Activated CD4-positive, alpha-beta T cell treated with anti-CD3 and anti-CD28 coated beads, Interleukin-2, amount 10 ng/mL, durations not matched to agents 24 days and 14 days (primary cell): ENCODE data around the gene MCUB. TPM values are rescaled to one million over a fixed set of nuclear protein-coding genes. Genes with fewer than 3 reads are reported as not detected.

Experiments used
- DNase-seq: peaks from one replicate; pipeline ENCODE4 v3.0.0; 2022
- H3K27ac Mint-ChIP-seq: one replicate; pipeline ENCODE4 v1.8.0; 2022; ENCODE audit warnings: mild to moderate bottlenecking, mixed read lengths
- H3K27me3 Mint-ChIP-seq: one replicate; pipeline ENCODE4 v1.8.0; 2022; ENCODE audit warnings: mixed read lengths
- H3K36me3 Mint-ChIP-seq: one replicate; pipeline ENCODE4 v1.8.0; 2022; ENCODE audit warnings: low read depth, mild to moderate bottlenecking, mixed read lengths
- H3K4me1 Mint-ChIP-seq: one replicate; pipeline ENCODE4 v1.8.0; 2021; ENCODE audit warnings: mixed read lengths
- H3K4me3 Mint-ChIP-seq: one replicate; pipeline ENCODE4 v1.8.0; 2022; ENCODE audit warnings: mild to moderate bottlenecking, moderate library complexity, mixed read lengths
- H3K9me3 Mint-ChIP-seq: one replicate; pipeline ENCODE4 v1.8.0; 2021; ENCODE audit warnings: mixed read lengths
- intact Hi-C: fragments of 100-400 bp; cut with micrococcal nuclease; formaldehyde crosslinking; loops from one replicate; pipeline ENCODE4 v1.15.1; 2023
- total RNA-seq: library from RNA; stranded (reverse); gene quantifications from 2 replicates; pipeline ENCODE4 v1.2.3, GENCODE V29; 2022

MCUB gene
- total RNA-seq, 1 donor from 2014 or later, result 46.4 TPM

DNA sequence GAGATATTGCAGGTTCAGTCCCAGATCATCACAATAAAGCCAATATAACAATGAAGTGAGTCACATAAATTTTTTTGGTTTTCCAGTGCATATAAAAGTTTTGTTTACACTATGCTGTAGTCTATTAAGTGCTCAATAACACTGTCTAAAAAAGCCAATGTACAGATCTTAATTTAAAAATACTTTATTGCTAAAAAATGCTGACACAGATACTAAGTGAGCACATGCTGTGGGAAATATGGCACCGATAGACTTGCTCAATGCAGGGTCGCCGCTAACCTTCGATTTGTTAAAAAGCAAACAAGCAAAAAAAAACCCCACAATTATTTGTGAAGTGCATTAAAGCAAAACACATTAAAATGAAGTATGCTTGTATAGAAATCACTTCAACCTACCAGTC, 159.6 kb downstream of the MCUB start:
- no peak overlapping the region for H3K27ac Mint-ChIP-seq
- intact Hi-C loops, result no loop called here
- H3K9me3 Mint-ChIP-seq, result no peaks in the 10 kb centered on the region
- DNase-seq, result no peak
- H3K36me3 Mint-ChIP-seq, result peaks cover 10% of the 10 kb centered on the region
- no peak overlapping the region for H3K4me3 Mint-ChIP-seq
- no peaks in the 10 kb centered on the region for H3K27me3 Mint-ChIP-seq
- peaks cover 2% of the 10 kb centered on the region for H3K4me1 Mint-ChIP-seq

GRCh38 chr4:109721033-109721432, 161.0 kb downstream of the MCUB start:
- Mint-ChIP-seq H3K27ac (no peak overlapping the region), H3K27me3 (no peaks in the 10 kb centered on the region), H3K4me1 (peaks cover 2% of the 10 kb centered on the region), H3K36me3 (peaks cover 13% of the 10 kb centered on the region), H3K4me3 (no peak overlapping the region), H3K9me3 (no peaks in the 10 kb centered on the region)
- intact Hi-C loops, result no loop called here
- DNase-seq, result no peak

DNA sequence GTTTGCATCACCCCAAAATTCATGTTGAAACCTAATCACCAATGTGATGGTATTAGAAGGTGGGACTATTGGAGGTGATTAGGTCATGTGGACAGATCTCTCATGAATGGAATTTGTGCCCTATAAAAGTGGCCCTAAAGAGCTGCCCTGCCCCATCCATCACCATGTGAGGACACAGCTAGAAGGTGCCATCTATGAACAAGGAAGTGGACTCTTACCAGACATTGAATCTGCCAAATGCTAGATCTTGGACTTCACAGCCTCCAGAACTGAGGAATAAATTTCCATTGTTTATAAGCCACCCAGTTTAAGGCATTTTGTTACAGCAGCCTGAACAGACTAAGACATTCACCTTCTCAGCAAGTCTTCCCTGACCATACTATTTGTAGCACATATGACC, 162.3 kb downstream of the MCUB start:
- intact Hi-C loops, result no loop called here
- Mint-ChIP-seq H3K9me3 (no peaks in the 10 kb centered on the region), H3K4me1 (peaks cover 2% of the 10 kb centered on the region), H3K4me3 (no peak overlapping the region), H3K27me3 (no peaks in the 10 kb centered on the region), H3K27ac (no peak overlapping the region), H3K36me3 (peaks cover 10% of the 10 kb centered on the region)
- DNase-seq, result no peak

DNA sequence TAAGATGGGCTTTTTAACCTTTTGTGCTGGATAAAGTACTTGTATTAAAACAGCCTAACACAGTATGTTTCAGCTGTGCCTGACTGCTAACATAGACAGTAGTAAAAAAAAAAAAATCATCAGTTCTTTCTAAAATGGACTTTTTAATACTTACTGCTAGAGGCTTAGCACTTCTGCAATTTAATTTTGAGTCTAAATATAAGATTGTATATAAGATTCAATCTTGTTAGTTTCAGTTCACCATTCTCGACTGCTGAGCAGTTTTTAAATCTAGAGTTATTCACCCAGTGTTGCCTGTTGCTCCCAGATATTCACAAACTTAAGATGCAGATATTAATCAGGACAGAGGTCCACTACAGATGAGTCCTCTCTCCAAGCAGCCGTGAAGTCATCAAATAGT, 163.1 kb downstream of the MCUB start:
- no peak for DNase-seq
- no peak overlapping the region for H3K4me3 Mint-ChIP-seq
- H3K27ac Mint-ChIP-seq, result no peak overlapping the region
- peaks cover 10% of the 10 kb centered on the region for H3K36me3 Mint-ChIP-seq
- H3K4me1 Mint-ChIP-seq, result peaks cover 5% of the 10 kb centered on the region
- intact Hi-C loops, result no loop called here
- no peaks in the 10 kb centered on the region for H3K9me3 Mint-ChIP-seq
- no peaks in the 10 kb centered on the region for H3K27me3 Mint-ChIP-seq

DNA sequence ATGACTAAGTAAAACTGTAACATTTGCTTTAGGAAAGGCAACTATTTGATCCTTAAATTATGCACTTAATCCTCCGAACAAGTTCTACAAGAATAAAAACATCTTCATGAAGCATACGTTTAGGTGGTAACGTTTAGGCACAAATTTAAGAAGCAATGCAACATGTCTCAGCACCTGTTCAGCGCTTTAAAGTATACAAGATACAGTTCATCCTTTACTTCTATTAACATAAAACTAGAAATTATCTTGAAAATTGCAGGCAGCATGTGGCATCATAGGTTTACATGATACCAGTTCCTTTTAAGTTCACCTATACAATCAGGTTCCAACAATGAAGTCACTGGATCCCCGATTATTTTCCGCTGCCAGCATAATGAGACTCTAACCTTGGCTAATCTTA, 168.3 kb downstream of the MCUB start:
- no peak for DNase-seq
- no peak overlapping the region for H3K27ac Mint-ChIP-seq
- no peaks in the 10 kb centered on the region for H3K9me3 Mint-ChIP-seq
- H3K27me3 Mint-ChIP-seq, result peaks cover 4% of the 10 kb centered on the region
- intact Hi-C loops, result loop anchor here (2.0 kb wide), 1 partner anchor 168 kb away; the partner anchor contains the start of gene MCUB
- H3K4me1 Mint-ChIP-seq, result peaks cover 16% of the 10 kb centered on the region
- H3K36me3 Mint-ChIP-seq, result peaks cover 11% of the 10 kb centered on the region
- peak overlapping the region; percentile 91 for H3K4me3 Mint-ChIP-seq

DNA sequence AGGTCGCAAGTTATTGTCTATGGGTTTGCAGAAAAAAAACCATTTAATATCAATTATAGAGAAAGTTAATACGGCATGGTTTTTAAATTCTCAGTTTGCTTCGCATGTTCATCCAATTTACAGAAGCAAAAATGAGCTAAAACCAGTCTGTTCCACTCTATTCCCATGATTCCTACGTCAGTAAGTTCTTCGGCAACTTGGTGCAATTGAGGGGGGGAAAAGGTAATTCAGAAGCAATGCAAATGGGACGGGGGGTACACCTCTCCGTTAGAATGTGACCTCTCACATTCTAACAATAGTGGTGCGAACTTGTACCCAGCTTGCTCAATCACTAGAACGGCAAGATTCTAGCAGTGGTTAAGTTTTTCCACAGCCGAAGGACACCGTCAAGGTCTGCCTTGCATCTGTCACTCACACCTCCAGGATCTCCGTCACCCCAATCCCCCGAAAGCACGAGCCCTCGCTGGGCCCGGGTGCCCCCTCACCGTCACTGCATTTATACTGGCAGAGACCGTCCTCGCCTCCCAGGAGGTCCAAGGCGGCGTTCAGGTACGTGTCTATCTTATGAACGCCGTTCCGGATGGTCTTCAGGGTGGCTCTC, 169.2 kb downstream of the MCUB start:
- H3K27ac Mint-ChIP-seq, result peak overlapping the region; percentile 47
- intact Hi-C loops, result loop anchor here (1.0 to 2.0 kb wide), 2 partner anchors 26 to 168 kb away; partner anchors contain the start of genes CASP6 and MCUB
- H3K4me3 Mint-ChIP-seq, result peak overlapping the region; percentile 91
- no peak for DNase-seq
- H3K4me1 Mint-ChIP-seq, result peaks cover 16% of the 10 kb centered on the region
- peaks cover 6% of the 10 kb centered on the region for H3K27me3 Mint-ChIP-seq
- H3K9me3 Mint-ChIP-seq, result no peaks in the 10 kb centered on the region
- peaks cover 11% of the 10 kb centered on the region for H3K36me3 Mint-ChIP-seq

DNA sequence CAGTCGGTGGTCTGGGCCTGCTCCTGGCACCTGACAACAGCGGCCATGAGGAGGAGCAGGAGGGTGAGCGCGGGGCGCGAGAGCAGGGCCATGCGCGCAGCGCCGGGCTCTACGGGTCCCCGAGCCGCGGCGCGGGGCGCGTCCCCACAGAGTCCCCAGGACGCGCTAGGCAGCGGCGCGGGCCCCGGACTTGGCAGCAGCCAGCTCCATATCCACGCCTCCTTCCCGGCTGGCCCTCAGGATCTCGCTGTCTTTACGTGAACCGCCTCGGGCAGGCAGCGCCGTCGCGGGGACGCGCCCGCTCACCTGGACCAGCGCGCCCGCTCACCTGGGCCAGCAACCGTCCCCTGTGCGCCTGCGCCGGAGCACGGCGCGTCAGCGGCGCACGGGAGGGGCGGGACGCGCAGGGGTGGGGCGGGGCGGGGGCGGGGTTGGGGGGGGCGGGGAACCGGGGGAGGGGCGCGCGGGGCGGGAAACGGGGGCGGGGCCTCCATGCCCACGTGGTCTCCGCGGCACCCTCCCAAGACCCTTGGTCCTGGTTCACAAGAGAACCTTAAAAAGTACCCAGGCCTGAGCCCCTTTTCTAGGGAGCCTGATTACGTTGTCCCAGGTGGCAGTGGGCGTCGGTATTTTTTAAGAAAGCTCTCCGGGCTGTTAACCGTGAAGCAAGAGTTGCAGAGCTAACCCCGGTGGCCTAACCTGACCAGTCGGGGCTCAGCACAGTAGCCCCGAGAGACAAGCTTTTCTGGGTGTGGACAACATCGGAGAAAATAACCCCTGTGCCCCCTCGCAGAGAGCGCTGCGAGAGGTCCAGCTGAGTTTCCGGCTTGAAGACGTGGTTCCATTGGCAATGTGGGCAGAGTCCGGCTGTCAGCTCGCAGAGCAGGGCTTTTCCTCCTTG, 169.9 kb downstream of the MCUB start, which contains the start of gene PLA2G12A:
PLA2G12A (minus strand) TSS at position 353 of the 901 bp plus-strand sequence; CDS start at position 92, 261 bp downstream.
- Mint-ChIP-seq H3K9me3 (no peaks in the 10 kb centered on the region), H3K36me3 (peaks cover 11% of the 10 kb centered on the region), H3K27me3 (peaks cover 6% of the 10 kb centered on the region), H3K4me3 (peak within 1 kb of the TSS; percentile 91), H3K4me1 (peaks cover 16% of the 10 kb centered on the region), H3K27ac (peak within 1 kb of the TSS; percentile 78)
- intact Hi-C loops, result loop anchor here (1.0 to 5.0 kb wide), 4 partner anchors 27 to 1743 kb away; partner anchors contain the start of genes CASP6, GAR1, HADH and MCUB
- peak; percentile 92 for DNase-seq

DNA sequence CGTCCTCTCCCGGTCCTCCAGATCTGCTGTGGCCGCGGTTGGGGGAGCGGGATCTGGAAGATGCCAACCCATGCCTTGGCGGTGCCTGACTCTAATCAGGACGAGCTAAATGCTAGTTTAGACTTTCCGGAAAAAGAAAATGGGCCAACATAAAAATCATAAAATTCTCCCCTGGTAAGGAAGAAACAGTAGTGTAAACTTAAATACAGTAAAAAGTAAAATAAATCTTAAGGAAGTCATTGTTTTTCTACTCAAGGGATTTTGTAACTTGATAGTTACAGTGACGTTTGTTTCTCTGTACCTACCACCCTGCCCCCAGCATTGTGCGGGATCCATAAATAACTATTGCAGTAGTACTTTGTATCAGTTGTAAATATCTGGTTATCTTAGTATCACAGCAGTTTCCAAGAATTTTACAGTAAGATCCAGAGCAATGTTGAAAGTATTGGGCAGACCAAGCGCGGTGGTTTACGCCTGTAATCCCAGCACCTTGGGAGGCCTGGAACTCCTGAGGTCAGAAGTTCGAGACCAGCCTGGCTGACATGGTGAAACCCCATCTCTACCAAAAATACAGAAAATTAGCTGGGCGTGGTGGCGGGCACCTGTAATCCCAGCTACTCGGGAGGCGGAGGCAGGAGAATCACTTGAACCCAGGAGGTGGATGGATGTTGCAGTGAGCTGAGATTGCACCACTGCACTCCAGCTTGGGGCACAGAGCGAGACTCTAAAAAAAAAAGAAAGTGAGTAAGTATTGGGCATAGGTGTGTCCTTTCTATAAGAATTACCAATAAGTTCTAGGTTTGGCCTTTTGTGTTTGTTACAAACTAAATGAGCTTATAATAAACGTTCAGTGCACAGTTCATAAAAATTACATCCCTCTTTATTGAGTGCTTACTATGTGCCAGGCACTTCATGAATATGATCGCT, 170.8 kb downstream of the MCUB start:
- Mint-ChIP-seq H3K9me3 (no peaks in the 10 kb centered on the region), H3K4me3 (peak overlapping the region; percentile 91), H3K27me3 (peaks cover 6% of the 10 kb centered on the region), H3K4me1 (peaks cover 16% of the 10 kb centered on the region), H3K27ac (peak overlapping the region; percentile 78), H3K36me3 (peaks cover 10% of the 10 kb centered on the region)
- intact Hi-C loops, result loop anchor here (1.0 to 5.0 kb wide), 2 partner anchors 84 to 1744 kb away; partner anchors contain the start of genes GAR1 and HADH
- no peak for DNase-seq

DNA sequence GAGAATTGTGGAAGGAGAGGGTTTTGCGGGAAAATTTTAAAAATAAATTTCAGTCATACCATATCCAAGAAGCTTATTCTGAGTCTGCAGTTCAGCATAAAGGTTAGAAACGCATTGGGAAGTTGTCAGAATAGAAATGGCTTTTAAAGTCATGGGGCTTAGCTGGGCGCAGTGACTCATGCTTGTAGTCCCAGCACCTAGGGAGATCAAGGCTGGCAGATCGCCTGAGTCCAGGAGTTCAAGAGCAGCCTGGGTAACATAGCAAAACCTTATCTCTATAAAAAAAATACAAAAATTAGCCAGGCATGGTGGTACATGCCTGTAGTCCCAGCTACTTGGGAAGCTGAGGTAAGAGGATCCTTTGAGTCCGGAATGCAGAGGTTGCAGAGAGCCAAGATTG, 173.7 kb downstream of the MCUB start:
- DNase-seq, result no peak
- no peaks in the 10 kb centered on the region for H3K36me3 Mint-ChIP-seq
- no peak overlapping the region for H3K4me3 Mint-ChIP-seq
- intact Hi-C loops, result loop anchor here (5.0 kb wide), 1 partner anchor 1746 kb away; the partner anchor contains the start of gene HADH
- no peak overlapping the region for H3K27ac Mint-ChIP-seq
- H3K4me1 Mint-ChIP-seq, result peaks cover 9% of the 10 kb centered on the region
- H3K9me3 Mint-ChIP-seq, result no peaks in the 10 kb centered on the region
- H3K27me3 Mint-ChIP-seq, result peaks cover 9% of the 10 kb centered on the region

DNA sequence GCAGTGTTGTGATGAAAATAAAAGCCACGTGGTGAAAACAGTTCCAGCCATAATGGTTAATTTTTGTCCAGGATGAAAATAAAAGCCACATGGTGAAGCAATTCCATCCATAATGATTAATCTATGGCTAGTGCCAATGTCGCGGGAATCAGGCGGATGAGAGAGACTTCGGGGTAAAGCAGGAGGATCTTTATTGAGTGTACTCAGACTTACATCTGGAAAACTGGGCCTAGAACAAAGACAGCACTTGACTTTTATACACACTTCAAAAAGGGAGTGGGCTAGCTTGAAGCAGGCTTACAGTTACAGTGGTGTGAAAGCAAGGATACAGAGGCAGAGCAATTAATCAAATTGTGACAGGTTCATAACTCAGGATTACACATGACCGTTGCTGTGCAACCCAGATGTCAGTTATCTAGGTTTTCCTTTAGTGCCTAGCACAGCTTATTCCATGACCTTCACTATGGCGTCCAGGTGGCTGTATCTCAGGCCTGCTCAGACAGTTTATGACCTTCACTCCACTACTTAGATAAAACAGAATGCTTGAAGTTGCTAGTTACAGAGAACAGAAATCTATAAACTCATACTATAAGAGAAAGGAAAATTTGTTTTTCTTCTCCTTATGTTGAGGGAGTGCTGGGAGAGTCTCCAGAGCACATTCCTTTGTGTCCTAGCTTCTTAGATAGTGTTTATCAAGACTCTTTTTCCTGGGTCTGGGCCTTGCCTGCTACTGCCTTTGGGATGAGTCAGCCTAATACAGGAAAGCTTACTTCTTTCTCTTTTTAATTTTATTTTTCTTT, 175.7 kb downstream of the MCUB start:
- no peak for DNase-seq
- Mint-ChIP-seq H3K4me3 (no peak overlapping the region), H3K4me1 (no peaks in the 10 kb centered on the region), H3K27ac (no peak overlapping the region), H3K36me3 (no peaks in the 10 kb centered on the region), H3K9me3 (no peaks in the 10 kb centered on the region), H3K27me3 (peaks cover 15% of the 10 kb centered on the region)
- intact Hi-C loops, result no loop called here
